Endodermal cell (in vitro differentiated cells): ENCODE measurements around the gene FLYWCH2. TPM values are rescaled to one million over a fixed set of nuclear protein-coding genes. Genes with fewer than 3 reads are reported as not detected.

ENCODE experiments used
- DNase-seq: peaks from one replicate; pipeline ENCODE4 v3.0.0-alpha.2; 2017
- H3K27ac ChIP-seq: 2 replicates; pipeline ENCODE4 v1.5.1; 2013; ENCODE audit warnings: mild to moderate bottlenecking, low read depth, low read length, moderate library complexity
- H3K27me3 ChIP-seq: 2 replicates; pipeline ENCODE4 v1.6.1; 2013; ENCODE audit warnings: mild to moderate bottlenecking, low read length, moderate library complexity; ENCODE audit not compliant: insufficient read depth, control insufficient read depth, poor library complexity, severe bottlenecking
- H3K36me3 ChIP-seq: 2 replicates; pipeline ENCODE4 v1.7.0; 2013; ENCODE audit warnings: mild to moderate bottlenecking, low read length, moderate library complexity; ENCODE audit not compliant: control insufficient read depth, insufficient read depth
- H3K4me1 ChIP-seq: one replicate; pipeline ENCODE4 v1.7.0; 2013; ENCODE audit warnings: low read length; ENCODE audit not compliant: control insufficient read depth, insufficient read depth
- H3K4me3 ChIP-seq: 2 replicates; pipeline ENCODE4 v1.5.1; 2013; ENCODE audit warnings: mild to moderate bottlenecking, low read length, moderate library complexity
- H3K9ac ChIP-seq: 2 replicates; pipeline ENCODE4 v1.6.1; 2013; ENCODE audit warnings: mild to moderate bottlenecking, low read length, moderate library complexity; ENCODE audit not compliant: poor library complexity, severe bottlenecking; ENCODE audit errors: extremely low read depth
- H3K9me3 ChIP-seq: 2 replicates; pipeline ENCODE4 v1.6.1; 2013; ENCODE audit warnings: mild to moderate bottlenecking, low read length, moderate library complexity; ENCODE audit not compliant: control insufficient read depth
- H3K27ac Mint-ChIP-seq: 2 replicates; pipeline ENCODE4 v1.8.0; 2020; ENCODE audit warnings: mixed read lengths
- H3K27me3 Mint-ChIP-seq: 2 replicates; pipeline ENCODE4 v1.8.0; 2021; ENCODE audit warnings: mild to moderate bottlenecking, mixed read lengths; ENCODE audit not compliant: insufficient read depth
- H3K36me3 Mint-ChIP-seq: 2 replicates; pipeline ENCODE4 v1.8.0; 2020; ENCODE audit warnings: low read depth, mixed read lengths
- H3K4me1 Mint-ChIP-seq: 2 replicates; pipeline ENCODE4 v1.8.0; 2020; ENCODE audit warnings: mixed read lengths
- H3K4me3 Mint-ChIP-seq: 2 replicates; pipeline ENCODE4 v1.8.0; 2020; ENCODE audit warnings: mild to moderate bottlenecking, moderate library complexity, mixed read lengths
- H3K9me3 Mint-ChIP-seq: 2 replicates; pipeline ENCODE4 v1.8.0; 2020; ENCODE audit warnings: mild to moderate bottlenecking, mixed read lengths
- CTCF ChIP-seq: fragments of 200-600 bp; sonication (generic); conservative IDR thresholded peaks from 2 replicates; pipeline ENCODE4 v1.5.0; 2021; ENCODE audit warnings: antibody characterized with exemption, mild to moderate bottlenecking
- WGBS, 2 experiments: methylation state at CpG; one replicate each; pipeline versions ENCODE4 v1.1.5 to v1.1.7; 2013; ENCODE audit warnings: missing lambda C conversion rate in 2 of 2, mixed read lengths in 1 of 2; ENCODE audit not compliant: insufficient coverage in 1 of 2, insufficient read length in 1 of 2; 5-methylcytosine and 5-hydroxymethylcytosine counted together
- total RNA-seq, 2 donors: library from RNA; stranded (reverse); fragmentation: NEBNext Ultra II Directional in 1 of 2; extraction: Animal tissue kit (Norgen Biotek cat#: 25700) in 1 of 2; gene quantifications; 2 replicates in 1 of 2; 3 replicates in 1 of 2; pipeline ENCODE4 v1.2.1, GENCODE V29; 2021

FLYWCH2 gene
- total RNA-seq, 2 donors from 2014 or later, result 30.9 to 35.5 TPM

GRCh38 chr16:2867661-2867986 lies 15.4 kb upstream of the FLYWCH2 start:
- H3K9ac ChIP-seq, result no peak overlapping the region
- H3K9me3 Mint-ChIP-seq, result no peaks in the 10 kb centered on the region
- peak overlapping the region; percentile 88 for H3K27ac Mint-ChIP-seq
- DNase-seq, result no peak
- H3K4me3 ChIP-seq, result peak overlapping the region; percentile 77
- no peaks in the 10 kb centered on the region for H3K36me3 ChIP-seq
- H3K27ac ChIP-seq, result no peak overlapping the region
- TF ChIP-seq CTCF, result no peak
- no peaks in the 10 kb centered on the region for H3K4me1 Mint-ChIP-seq
- peaks cover 56% of the 10 kb centered on the region for H3K27me3 ChIP-seq
- peak overlapping the region; percentile 69 for H3K4me3 Mint-ChIP-seq
- peaks cover 67% of the 10 kb centered on the region for H3K27me3 Mint-ChIP-seq
- H3K4me1 ChIP-seq, result no peaks in the 10 kb centered on the region
- no peaks in the 10 kb centered on the region for H3K36me3 Mint-ChIP-seq
- H3K9me3 ChIP-seq, result no peaks in the 10 kb centered on the region
- 70 to 73% methylated on average over 5 to 8 of the region's 8 CpGs for WGBS, 2 experiments

DNA sequence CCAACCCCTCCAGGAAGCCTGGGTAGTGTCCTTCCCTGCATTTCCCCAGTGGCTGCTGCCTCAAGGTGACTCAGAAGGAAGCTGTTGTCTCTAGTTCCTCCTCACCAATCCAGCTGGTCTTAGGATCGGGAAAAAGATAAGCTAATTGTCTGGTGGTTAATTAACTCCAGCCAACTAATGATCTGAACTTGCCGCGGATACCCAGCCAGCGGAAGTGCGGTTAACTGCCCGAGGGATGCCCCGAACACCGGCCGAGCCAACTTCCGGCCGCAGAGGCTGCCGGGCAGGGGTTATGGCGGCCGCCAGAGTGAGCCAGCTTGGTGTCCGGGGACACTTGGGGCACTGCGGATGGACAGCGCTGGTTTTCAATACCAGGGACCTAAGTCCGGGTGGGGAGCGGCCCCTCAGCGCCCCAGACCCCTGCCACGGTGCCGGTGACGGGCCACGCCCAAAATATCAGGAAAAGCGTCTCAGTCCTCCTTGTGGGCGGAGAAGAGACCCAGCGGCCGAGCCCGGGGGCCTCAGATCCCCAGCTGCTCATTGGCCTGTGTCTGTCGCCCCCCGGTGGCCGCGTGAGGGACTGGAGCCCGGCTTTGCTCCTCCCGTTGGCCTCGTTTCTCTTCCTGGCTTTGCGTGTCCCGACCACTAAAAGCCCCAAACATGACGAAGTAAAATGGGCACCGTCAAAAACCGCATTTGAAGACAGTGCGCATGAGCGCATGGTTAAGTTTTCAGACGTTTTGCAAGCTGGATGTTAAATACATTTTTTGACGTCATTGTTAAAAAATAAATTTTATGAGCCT lies 14.8 kb upstream of the FLYWCH2 start:
- 1 to 2% methylated on average over 39 to 44 of the region's 45 CpGs for WGBS, 2 experiments
- Mint-ChIP-seq H3K4me1 (no peaks in the 10 kb centered on the region), H3K9me3 (no peaks in the 10 kb centered on the region), H3K27ac (peak overlapping the region; percentile 88), H3K27me3 (peaks cover 67% of the 10 kb centered on the region), H3K4me3 (peak overlapping the region; percentile 69), H3K36me3 (no peaks in the 10 kb centered on the region)
- Histone ChIP-seq H3K27me3 (peaks cover 56% of the 10 kb centered on the region), H3K4me3 (peak overlapping the region; percentile 77), H3K36me3 (no peaks in the 10 kb centered on the region), H3K9ac (peak overlapping the region; percentile 20), H3K27ac (no peak overlapping the region), H3K9me3 (no peaks in the 10 kb centered on the region), H3K4me1 (no peaks in the 10 kb centered on the region)
- TF ChIP-seq CTCF, result peak; percentile 99
- DNase-seq, result peak; percentile 99

GRCh38 chr16:2871926-2872325 lies 11.1 kb upstream of the FLYWCH2 start:
- Histone ChIP-seq H3K9me3 (no peaks in the 10 kb centered on the region), H3K4me3 (no peak overlapping the region), H3K27me3 (peaks cover 21% of the 10 kb centered on the region), H3K4me1 (no peaks in the 10 kb centered on the region), H3K36me3 (no peaks in the 10 kb centered on the region), H3K27ac (no peak overlapping the region), H3K9ac (no peak overlapping the region)
- H3K9me3 Mint-ChIP-seq, result no peaks in the 10 kb centered on the region
- no peak for TF ChIP-seq CTCF
- H3K4me3 Mint-ChIP-seq, result no peak overlapping the region
- WGBS, 2 experiments, result 68 to 87% methylated on average over 2 to 6 of the region's 6 CpGs
- H3K27ac Mint-ChIP-seq, result no peak overlapping the region
- H3K36me3 Mint-ChIP-seq, result no peaks in the 10 kb centered on the region
- H3K4me1 Mint-ChIP-seq, result no peaks in the 10 kb centered on the region
- H3K27me3 Mint-ChIP-seq, result peaks cover 45% of the 10 kb centered on the region
- no peak for DNase-seq
